Progenitor cell of endocrine pancreas (in vitro differentiated cells): ENCODE measurements around the gene PNPO. TPM values are rescaled to one million over a fixed set of nuclear protein-coding genes. Genes with fewer than 3 reads are reported as not detected.

Experiments used
- DNase-seq: peaks from one replicate; pipeline ENCODE4 v3.0.0; 2021; ENCODE audit warnings: low spot score; ENCODE audit not compliant: unreplicated experiment
- H3K27ac Mint-ChIP-seq: 2 replicates; pipeline ENCODE4 v1.8.0; 2021; ENCODE audit warnings: mild to moderate bottlenecking, moderate library complexity, mixed read lengths
- H3K27me3 Mint-ChIP-seq: 2 replicates; pipeline ENCODE4 v1.8.0; 2021; ENCODE audit warnings: mixed read lengths
- H3K36me3 Mint-ChIP-seq: 2 replicates; pipeline ENCODE4 v1.8.0; 2022; ENCODE audit warnings: mixed read lengths; ENCODE audit not compliant: insufficient read depth
- H3K4me1 Mint-ChIP-seq: 2 replicates; pipeline ENCODE4 v1.8.0; 2021; ENCODE audit warnings: low read depth, mixed read lengths
- H3K4me3 Mint-ChIP-seq: 2 replicates; pipeline ENCODE4 v1.8.0; 2021; ENCODE audit warnings: low read depth, mild to moderate bottlenecking, moderate library complexity, mixed read lengths
- H3K9me3 Mint-ChIP-seq: 2 replicates; pipeline ENCODE4 v1.8.0; 2021; ENCODE audit warnings: low read depth, mixed read lengths
- CTCF ChIP-seq: fragments of 200-600 bp; sonication (generic); IDR thresholded peaks from one replicate; pipeline ENCODE4 v1.5.0; 2021; ENCODE audit warnings: antibody characterized with exemption, mild to moderate bottlenecking; ENCODE audit not compliant: unreplicated experiment
- total RNA-seq: library from RNA; stranded (reverse); gene quantifications from 2 replicates; pipeline ENCODE4 v1.2.1, GENCODE V29; 2021

Gene PNPO
- total RNA-seq, 1 donor from 2014 or later: 12.2 TPM

- peaks cover 29% of the 10 kb centered on the region for H3K4me1 Mint-ChIP-seq
- DNase-seq: no peak
- H3K9me3 Mint-ChIP-seq: no peaks in the 10 kb centered on the region
- H3K36me3 Mint-ChIP-seq: peaks cover 10% of the 10 kb centered on the region
- H3K27ac Mint-ChIP-seq: peak overlapping the region; percentile 82
- no peaks in the 10 kb centered on the region for H3K27me3 Mint-ChIP-seq
- no peak overlapping the region for H3K4me3 Mint-ChIP-seq
- TF ChIP-seq CTCF: no peak
These were observed 9.1 kb downstream of the PNPO start for GRCh38 chr17:47950448-47950847.

DNA sequence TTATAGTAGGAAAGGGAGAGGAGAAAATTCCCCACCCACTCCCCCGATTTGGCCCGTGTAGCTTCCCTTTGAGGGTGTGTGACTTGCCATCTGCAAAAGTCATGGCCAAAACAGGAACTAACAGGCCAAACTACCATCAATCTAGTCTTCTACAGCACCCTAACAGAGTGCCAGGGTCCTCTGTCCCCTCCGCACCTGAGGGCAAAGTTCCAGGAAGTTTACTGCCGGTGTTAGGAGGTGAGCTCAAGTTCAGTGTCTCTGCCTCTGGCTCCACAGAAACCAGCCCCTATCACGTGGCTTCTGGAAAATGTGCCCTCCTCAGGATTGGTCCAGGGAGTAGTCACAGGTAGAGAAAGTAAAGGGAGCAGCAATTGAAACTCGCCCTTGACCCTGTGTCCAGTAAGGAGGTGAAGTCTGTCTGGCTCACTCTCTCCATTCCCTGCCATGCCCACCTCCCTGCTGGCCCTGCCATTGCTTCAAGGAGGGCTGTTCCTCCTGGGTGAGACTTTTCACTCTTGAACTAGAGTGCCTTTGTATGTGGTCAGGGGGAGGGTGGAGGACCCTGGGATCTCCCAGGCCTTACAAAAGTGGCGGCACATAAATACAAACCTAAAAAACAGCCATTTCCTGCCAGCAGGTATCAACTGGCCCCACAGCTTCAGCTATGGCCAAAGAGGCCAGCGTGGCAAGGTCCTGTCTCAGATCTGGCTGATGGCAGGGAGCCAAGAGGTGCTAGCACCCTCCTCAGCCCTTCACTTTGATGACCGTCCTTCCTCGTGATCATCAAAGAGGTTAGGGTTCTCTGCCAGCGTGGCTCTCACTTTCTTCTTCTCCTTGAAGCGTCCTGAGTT lies 11.0 kb downstream of the PNPO start:
- TF ChIP-seq CTCF: no peak
- Mint-ChIP-seq H3K4me1 (peaks cover 40% of the 10 kb centered on the region), H3K36me3 (peaks cover 10% of the 10 kb centered on the region), H3K4me3 (no peak overlapping the region), H3K27ac (no peak overlapping the region), H3K27me3 (no peaks in the 10 kb centered on the region), H3K9me3 (no peaks in the 10 kb centered on the region)
- DNase-seq: no peak

DNA sequence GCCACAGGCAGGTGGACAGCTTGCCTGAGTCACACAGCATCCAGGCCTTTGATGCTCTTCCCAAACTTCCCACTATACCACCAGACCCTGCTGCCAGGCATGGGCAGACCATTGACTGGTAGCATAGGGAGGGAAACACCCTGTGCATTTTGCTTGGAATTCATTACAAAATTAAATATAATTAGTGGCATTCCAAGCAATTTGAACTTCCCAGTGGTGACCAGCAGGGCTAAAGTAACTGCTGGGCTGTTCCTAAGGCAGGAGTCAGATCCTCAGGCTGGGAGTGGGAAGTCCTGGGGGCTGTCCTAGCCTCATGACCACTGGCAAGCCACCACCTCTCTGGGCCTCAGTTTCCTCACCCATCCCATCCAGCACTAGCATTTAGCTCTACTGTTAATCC lies 12.5 kb downstream of the PNPO start:
- Mint-ChIP-seq H3K27ac (no peak overlapping the region), H3K36me3 (peaks cover 10% of the 10 kb centered on the region), H3K4me1 (peaks cover 50% of the 10 kb centered on the region), H3K9me3 (no peaks in the 10 kb centered on the region), H3K4me3 (no peak overlapping the region), H3K27me3 (no peaks in the 10 kb centered on the region)
- no peak for DNase-seq
- peak; percentile 19 for TF ChIP-seq CTCF

GRCh38 chr17:47955497-47956461 lies 14.4 kb downstream of the PNPO start:
- no peak for DNase-seq
- Mint-ChIP-seq H3K36me3 (peaks cover 9% of the 10 kb centered on the region), H3K9me3 (no peaks in the 10 kb centered on the region), H3K27me3 (no peaks in the 10 kb centered on the region), H3K4me3 (peak overlapping the region; percentile 80), H3K27ac (no peak overlapping the region), H3K4me1 (peaks cover 56% of the 10 kb centered on the region)
- no peak for TF ChIP-seq CTCF
